ENCODE data around the gene SPRY2.

- TF ChIP-seq CTCF (IDR thresholded peaks at IDR 0.05; ENCODE audit: low read depth, low read length) = no peak
- no peak for TF ChIP-seq EZH2phosphoT487 (IDR thresholded peaks at IDR 0.05; ENCODE audit: low read depth)
Measured at GRCh38 chr13:80367473-80367872, 26.5 kb upstream of the SPRY2 start.

Data from OCI-LY3 (cell line).